ENCODE measurements around the gene NRF1.

- TF ChIP-seq CTCF (IDR thresholded peaks at IDR 0.05; ENCODE audit: low read length) = no peak
- TF ChIP-seq EZH2 (optimal IDR thresholded peaks at IDR 0.05; ENCODE audit: low read depth, low read length) = no peak
- TF ChIP-seq EZH2phosphoT487 (IDR thresholded peaks at IDR 0.05; ENCODE audit: low read length) = no peak
Observed at GRCh38 chr7:129799350-129799955, 187.9 kb downstream of the NRF1 start.
